Skin of body (tissue), 2 donors: ENCODE results near the gene HMHB1. TPM values are rescaled to one million over a fixed set of nuclear protein-coding genes. Genes with fewer than 3 reads are reported as not detected.
A peak's percentile ranks its signal among the peaks of the same experiment; 100 is the strongest.

Experiments used
- DNase-seq: peaks from one replicate; lab custom pipeline; 2025; lab: John Stamatoyannopoulos, UW
- total RNA-seq: library from RNA; depleted of rRNA; stranded (reverse); fragments of >200 nt; gene quantifications from one replicate; pipeline ENCODE4 v1.2.3, GENCODE V29; 2014

Gene HMHB1
- total RNA-seq, 1 donor from 2014 or later: 0.89 TPM

DNA sequence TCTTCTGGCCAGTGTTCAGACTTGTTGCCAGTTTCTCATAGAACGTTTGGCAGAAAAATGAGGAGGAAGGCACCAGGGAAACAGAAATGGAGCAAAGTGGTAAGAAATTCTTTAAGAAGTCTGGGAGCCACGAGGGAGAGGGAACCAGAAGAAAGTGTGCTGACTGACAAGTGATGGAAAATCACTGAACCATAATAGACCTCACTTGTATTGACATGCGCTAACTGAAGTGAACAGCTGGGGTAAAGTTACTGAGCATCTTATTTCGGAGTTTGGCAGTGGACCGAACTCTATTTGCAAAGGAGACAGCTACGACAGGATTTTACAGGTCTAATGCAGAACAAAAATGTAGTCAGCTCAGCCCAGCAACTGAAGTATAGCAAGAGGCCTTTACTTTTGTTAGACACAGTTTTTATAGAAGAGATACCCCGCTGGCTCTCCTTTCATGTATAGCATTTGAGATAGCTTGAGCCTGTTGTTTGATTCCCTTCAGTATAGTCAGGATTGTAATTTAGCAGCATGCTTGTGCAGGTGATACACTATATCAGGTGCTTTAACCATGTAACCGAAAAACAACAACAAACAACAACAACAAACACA lies 53.6 kb downstream of the HMHB1 start:
- DNase-seq: peak; percentile 2
